Fibroblast of mammary gland (primary cell): ENCODE measurements around the gene CUBN.

Experiments
- DNase-seq: peaks from one replicate; pipeline ENCODE4 v3.0.0-alpha.2; 2010; ENCODE audit warnings: low read depth
- H3K4me3 ChIP-seq: 2 replicates; pipeline ENCODE4 v1.5.1; 2011; ENCODE audit warnings: low read depth, mild to moderate bottlenecking, low read length, moderate library complexity; ENCODE audit not compliant: control insufficient read depth
- TF ChIP-seq, protein P1 (sequence below): conservative IDR thresholded peaks from 2 replicates; pipeline ENCODE4 v1.5.1; 2011; ENCODE audit warnings: low read depth, low read length, inconsistent platforms; ENCODE audit not compliant: control insufficient read depth, insufficient read depth

CUBN gene

DNA sequence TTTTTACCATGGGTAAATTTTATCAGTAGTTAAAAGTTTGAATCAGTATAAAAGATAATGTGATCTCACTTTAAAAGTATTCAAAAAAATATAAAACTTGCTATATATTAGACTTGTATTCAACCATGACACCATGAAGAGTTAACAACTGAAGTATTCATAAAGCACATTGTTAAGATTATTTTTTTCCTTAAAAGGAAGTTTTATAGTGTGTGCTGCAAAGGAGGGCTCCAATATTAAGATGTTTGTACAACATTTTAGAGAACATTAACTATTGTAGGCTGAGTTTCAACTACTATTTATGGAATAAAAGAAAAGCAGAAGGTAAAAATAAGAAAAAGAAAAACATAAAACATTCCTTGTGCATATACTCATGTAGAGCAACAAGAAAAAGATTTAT is 24.5 kb upstream of the CUBN start:
- H3K4me3 ChIP-seq: no peak overlapping the region
- DNase-seq: no peak
- TF ChIP-seq, protein P1, sequence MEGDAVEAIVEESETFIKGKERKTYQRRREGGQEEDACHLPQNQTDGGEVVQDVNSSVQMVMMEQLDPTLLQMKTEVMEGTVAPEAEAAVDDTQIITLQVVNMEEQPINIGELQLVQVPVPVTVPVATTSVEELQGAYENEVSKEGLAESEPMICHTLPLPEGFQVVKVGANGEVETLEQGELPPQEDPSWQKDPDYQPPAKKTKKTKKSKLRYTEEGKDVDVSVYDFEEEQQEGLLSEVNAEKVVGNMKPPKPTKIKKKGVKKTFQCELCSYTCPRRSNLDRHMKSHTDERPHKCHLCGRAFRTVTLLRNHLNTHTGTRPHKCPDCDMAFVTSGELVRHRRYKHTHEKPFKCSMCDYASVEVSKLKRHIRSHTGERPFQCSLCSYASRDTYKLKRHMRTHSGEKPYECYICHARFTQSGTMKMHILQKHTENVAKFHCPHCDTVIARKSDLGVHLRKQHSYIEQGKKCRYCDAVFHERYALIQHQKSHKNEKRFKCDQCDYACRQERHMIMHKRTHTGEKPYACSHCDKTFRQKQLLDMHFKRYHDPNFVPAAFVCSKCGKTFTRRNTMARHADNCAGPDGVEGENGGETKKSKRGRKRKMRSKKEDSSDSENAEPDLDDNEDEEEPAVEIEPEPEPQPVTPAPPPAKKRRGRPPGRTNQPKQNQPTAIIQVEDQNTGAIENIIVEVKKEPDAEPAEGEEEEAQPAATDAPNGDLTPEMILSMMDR: no peak

DNA sequence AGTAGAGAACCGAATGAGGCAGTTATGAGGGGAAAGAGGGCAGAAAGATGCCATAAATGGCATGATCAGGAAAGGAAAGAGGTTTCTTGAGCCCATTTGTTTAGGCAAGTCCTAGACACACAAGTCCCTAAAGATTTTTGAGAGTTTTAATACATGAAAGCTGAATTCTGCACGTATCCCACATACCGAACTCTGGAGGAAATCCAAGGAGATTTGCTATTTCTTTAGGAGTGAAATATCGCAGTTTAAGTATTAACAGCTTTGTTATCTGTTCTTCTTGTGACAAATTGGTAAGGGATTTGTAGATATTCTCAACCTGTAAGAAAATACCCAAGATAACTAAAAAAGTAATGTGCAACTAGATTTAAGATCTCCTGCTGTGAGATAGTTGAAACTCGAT is 23.7 kb upstream of the CUBN start:
- H3K4me3 ChIP-seq: no peak overlapping the region
- TF ChIP-seq, protein P1: no peak
- no peak for DNase-seq

DNA sequence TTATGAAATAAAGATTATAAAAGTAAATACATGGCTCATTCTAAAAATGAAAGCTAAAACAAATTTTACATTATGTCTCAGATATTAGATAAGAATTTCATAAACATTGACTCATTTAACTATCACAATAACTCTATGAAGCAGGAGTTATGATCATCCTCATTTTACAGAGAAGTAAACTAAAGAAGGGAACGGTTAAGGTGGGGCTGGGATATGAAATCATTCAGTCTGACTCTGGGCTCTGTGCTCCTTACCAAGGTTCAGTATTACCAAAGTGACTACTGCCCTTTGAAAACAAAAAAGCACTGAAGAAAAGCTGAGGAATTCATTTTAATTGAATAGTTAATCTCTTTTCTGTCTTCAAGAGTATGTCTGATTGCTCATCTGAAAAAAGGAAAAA is 22.1 kb upstream of the CUBN start:
- no peak overlapping the region for H3K4me3 ChIP-seq
- TF ChIP-seq, protein P1: no peak

DNA sequence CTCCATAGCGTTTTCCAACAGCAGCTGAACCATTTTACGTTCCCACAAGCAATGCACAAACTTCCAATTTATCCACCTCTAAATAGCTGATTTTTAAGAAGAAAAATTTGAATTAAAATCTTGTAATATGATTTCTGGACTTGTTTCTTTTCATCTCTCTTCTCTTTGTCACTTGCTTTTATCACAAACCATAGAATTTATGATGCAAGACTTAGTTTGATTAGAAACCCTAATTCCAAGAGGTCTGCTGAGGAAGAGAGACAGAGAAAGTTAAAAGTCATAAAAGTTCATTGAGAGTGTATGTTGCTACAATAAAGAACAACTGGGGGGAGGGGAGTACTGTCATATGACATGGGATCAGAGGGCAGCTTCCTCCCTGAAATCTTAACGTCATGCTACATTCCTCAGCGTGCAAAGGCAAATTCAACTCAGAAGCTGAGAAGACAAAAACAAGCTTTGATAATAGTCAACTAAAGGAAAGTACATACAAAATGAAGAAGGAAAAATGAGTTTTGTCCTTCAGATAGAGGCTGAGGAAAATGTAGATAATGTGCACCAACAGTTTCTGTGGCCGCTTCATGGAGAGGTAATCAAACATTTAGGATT is 18.4 kb upstream of the CUBN start:
- no peak overlapping the region for H3K4me3 ChIP-seq
- TF ChIP-seq, protein P1: no peak
- DNase-seq: no peak

More for the DNA sequence above, 22.1 kb upstream of the CUBN start:
- DNase-seq: no peak

DNA sequence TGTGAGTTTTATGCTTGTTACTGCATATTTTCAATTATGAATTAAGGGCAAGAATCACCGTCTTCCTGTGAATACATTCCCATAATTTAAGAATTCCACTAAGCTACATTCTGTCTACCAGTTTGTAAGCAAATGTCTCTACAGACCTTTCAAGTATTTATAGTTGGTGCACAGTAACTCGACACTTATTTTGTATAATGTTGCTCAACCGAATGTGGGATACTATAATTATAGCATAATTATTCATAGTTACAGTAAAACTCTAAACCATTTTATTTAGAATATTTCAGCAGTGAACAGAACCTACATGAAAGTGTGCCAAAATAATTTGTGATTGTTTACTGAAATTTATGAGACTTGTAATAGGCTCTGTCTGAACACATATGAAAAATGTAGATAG is 17.3 kb upstream of the CUBN start:
- TF ChIP-seq, protein P1: no peak
- DNase-seq: no peak
- H3K4me3 ChIP-seq: no peak overlapping the region

DNA sequence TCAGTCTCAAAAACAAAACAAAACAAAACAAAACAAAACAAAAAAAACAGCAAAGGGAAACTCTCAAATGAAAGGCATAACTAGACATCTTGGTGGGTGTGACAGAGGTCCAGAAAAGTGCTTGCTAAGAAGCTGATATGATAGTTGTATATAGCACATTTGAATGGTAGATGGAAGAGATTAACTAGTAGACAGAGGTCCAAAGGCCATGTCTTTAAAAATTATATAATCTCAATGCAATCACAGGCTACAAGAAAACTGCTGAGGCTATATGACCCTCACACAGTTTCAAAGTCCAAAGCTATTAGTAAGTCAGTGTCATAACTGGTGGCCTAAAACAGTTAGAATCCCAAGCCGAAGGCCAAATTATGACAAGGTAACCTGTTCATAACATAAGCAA is 15.6 kb upstream of the CUBN start:
- DNase-seq: no peak
- TF ChIP-seq, protein P1: no peak
- no peak overlapping the region for H3K4me3 ChIP-seq

DNA sequence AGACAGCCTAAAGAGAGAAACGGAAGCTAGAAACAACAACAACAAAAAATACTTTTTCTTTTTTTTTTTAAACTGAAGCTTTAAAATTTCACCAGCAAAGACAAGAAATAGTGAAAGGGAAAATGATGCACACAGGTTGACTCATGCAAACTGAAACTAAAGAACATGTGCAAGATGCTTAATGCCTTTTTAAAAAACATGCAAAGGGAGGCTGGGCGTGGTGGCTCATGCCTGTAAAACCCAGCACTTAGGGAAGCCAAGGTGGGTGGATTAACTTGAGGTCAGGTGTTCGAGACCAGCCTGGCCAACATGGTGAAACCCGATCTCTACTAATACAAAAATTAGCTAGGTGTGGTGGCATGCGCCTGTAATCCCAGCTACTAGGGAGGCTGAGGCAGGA is 15.1 kb upstream of the CUBN start:
- DNase-seq: peak; percentile 68
- TF ChIP-seq, protein P1: no peak
- H3K4me3 ChIP-seq: no peak overlapping the region
